Activated T-cell treated with anti-CD3 and anti-CD28 coated beads, Interleukin-2, amount 50 U/mL, for 72 hours (primary cell): ENCODE data around the gene ATP8B4. TPM values are rescaled to one million over a fixed set of nuclear protein-coding genes. Genes with fewer than 3 reads are reported as not detected.

Experiments used
- ATAC-seq, 2 donors: fragments of 150-1000 bp; cut with Tn5 transposase; replicated peaks in 1 of 2; 2 replicates each; pipeline ENCODE4 v1.10.0; 2021; ENCODE audit warnings: moderate library complexity in 2 of 2, mild to moderate bottlenecking in 1 of 2
- DNase-seq, 2 donors: peaks; one replicate each; pipeline ENCODE4 v3.0.0; 2021 to 2022; ENCODE audit warnings: mixed read lengths in 1 of 2
- H3K27ac Mint-ChIP-seq: one replicate; pipeline ENCODE4 v1.8.0; 2022; ENCODE audit warnings: mild to moderate bottlenecking, moderate library complexity, mixed read lengths
- H3K27me3 Mint-ChIP-seq: one replicate; pipeline ENCODE4 v1.8.0; 2022; ENCODE audit warnings: low read depth, mixed read lengths
- H3K36me3 Mint-ChIP-seq, 2 donors: one replicate each; pipeline ENCODE4 v1.8.0; 2022; ENCODE audit warnings: mixed read lengths in 2 of 2, mild to moderate bottlenecking in 1 of 2; ENCODE audit not compliant: insufficient read depth in 2 of 2
- H3K4me1 Mint-ChIP-seq: one replicate; pipeline ENCODE4 v1.8.0; 2022; ENCODE audit warnings: low read depth, mixed read lengths
- H3K4me3 Mint-ChIP-seq, 2 donors: one replicate each; pipeline ENCODE4 v1.8.0; 2022; ENCODE audit warnings: mild to moderate bottlenecking in 2 of 2, mixed read lengths in 2 of 2, moderate library complexity in 2 of 2
- H3K9me3 Mint-ChIP-seq, 2 donors: one replicate each; pipeline ENCODE4 v1.8.0; 2022; ENCODE audit warnings: mixed read lengths in 2 of 2
- total RNA-seq, 2 donors: library from RNA; stranded (reverse); gene quantifications; one replicate each; pipeline ENCODE4 v1.2.3, GENCODE V29; 2022

Gene ATP8B4
- total RNA-seq, 2 donors from 2014 or later: 14.0 to 21.3 TPM

DNA sequence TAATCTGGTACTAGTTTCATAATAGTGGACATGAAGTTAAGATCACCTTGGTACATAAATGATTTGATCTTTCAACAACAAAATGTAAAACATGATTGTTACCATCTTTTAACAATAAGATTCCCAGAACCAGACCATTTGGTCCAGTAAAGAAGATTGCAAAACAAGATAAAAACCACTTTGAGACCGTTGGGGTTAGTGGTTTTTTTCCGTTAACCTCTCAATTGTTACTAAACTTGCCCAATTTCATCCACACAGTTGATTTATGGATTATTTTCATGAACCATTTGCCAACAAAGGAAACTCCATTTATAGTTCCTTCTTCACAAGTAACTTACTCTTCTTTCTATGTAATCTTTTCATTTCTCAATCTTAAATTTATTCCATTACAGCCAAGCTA is 53.8 kb downstream of the ATP8B4 start:
- H3K36me3 Mint-ChIP-seq: no peaks in the 10 kb centered on the region

DNA sequence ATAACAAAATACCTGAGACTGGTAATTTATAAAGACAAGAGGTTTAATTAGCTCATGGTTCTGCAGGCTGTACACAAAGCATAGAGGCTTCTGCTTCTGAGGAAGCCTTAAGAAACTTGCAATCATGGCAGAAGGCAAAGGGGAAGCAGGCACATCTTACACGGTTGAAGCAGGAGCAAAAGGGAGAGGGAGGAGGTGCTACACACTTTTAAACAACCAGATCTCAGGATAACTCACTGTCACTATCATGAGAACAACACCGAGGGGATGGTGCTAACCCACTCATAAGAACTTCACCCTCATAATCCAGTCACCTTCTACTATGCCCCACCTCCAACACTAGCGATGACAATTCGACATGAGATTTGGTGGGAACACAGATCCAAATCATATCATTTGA is 54.4 kb downstream of the ATP8B4 start:
- Mint-ChIP-seq H3K4me3 (no peak overlapping the region), H3K27ac (no peak overlapping the region), H3K4me1 (peaks cover 28% of the 10 kb centered on the region), H3K27me3 (peaks cover 26% of the 10 kb centered on the region), H3K36me3 (no peaks in the 10 kb centered on the region), H3K9me3 (no peaks in the 10 kb centered on the region)
- ATAC-seq (no peak), DNase-seq (no peak)

More for the DNA sequence above, 53.8 kb downstream of the ATP8B4 start:
- Mint-ChIP-seq H3K4me3 (peak overlapping the region in 1 of 2 donors; percentile 32), H3K4me1 (peaks cover 23% of the 10 kb centered on the region), H3K9me3 (no peaks in the 10 kb centered on the region), H3K27me3 (peaks cover 26% of the 10 kb centered on the region), H3K27ac (no peak overlapping the region)
- DNase-seq (no peak), ATAC-seq (no peak)

DNA sequence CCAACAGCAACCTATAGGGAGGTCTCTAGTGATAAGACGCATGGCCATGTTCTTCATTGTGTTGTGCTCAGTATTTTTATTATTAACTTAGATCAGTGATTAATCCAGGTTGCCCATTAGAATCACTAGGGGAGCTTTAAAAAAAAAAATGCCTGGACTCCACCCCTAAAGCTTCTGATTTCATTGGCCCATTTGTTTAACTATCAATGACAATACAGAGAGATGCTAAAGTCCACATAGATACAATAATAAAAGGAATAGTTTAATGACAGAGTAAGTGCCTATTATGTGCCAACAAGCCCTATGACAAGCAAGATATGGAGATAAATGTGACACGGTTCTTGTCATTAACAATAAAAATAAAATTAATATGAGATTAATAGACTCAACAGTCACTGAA is 55.8 kb downstream of the ATP8B4 start:
- no peak for ATAC-seq
- Mint-ChIP-seq H3K27ac (no peak overlapping the region), H3K4me3 (no peak overlapping the region), H3K9me3 (no peaks in the 10 kb centered on the region), H3K36me3 (no peaks in the 10 kb centered on the region), H3K27me3 (peaks cover 26% of the 10 kb centered on the region), H3K4me1 (peaks cover 28% of the 10 kb centered on the region)
- DNase-seq: no peak

DNA sequence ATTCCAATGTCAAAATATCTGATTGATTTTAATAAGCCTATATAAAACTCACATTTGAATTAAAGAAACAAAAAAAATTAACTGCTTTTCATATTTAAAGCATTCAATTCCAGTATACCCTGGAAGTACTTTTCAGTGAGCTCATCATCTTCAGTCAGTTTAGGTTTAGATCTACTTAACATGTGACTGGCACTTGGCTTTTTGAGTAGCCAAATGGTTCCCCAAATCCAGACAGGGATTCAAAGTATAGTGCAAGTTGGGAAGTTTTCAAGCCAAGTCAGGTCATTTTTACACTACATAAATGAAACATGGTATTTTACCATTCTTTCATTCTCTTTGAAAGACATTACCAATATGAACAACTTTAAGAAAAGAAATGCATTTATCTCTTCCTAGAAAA is 57.5 kb downstream of the ATP8B4 start:
- peaks cover 18% of the 10 kb centered on the region for H3K4me1 Mint-ChIP-seq

DNA sequence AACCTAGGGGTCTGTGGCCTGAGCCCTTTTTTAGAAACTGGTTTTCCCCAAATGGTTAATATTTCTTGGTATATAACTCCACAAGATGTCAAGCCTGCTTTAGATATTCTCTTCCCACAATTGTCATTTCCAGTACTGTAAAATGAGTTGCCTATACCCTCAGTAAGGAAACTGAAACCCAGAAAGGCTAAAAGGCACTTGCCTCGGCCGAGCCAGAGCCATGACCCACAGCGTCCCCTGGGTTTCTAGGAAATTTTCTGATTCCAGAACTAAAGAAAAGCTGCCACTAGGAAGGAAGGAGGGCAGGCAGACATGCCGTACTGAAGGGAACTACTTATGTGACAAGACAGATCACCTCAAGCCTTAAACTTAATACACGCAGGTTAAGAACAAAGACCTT is 59.1 kb downstream of the ATP8B4 start:
- H3K4me3 Mint-ChIP-seq: peak overlapping the region in 1 of 2 donors; percentile 18

More for the DNA sequence above, 57.5 kb downstream of the ATP8B4 start:
- no peak overlapping the region for H3K4me3 Mint-ChIP-seq
- no peaks in the 10 kb centered on the region for H3K9me3 Mint-ChIP-seq
- ATAC-seq (no peak), DNase-seq (no peak)
- no peak overlapping the region for H3K27ac Mint-ChIP-seq
- H3K27me3 Mint-ChIP-seq: peaks cover 17% of the 10 kb centered on the region
- no peaks in the 10 kb centered on the region for H3K36me3 Mint-ChIP-seq

DNA sequence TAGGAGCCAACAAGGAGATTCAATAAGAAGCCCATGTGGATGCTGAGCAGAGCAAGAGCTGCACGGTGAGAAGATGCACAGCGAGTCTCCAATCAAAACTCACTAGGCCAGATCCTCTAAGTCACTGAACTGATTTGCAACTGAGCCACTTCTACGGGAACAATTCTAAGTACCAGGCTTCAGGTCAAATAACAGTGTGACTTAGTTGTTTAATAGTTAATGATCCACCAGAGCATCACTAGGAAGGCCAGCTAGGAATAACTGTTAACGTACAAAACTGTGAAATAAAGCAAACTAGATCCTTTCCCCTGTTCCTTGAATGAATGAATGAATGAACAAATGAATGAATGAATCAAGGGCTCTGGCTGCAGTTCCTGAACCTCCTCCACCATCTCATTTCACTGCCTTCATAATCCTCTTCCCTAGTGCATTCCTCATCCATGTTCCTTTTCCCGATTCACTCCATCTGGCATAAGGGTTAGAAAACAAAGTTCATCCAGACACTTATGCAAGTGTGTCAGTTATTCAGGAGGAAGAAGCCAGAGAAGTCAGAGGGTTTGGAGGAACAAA is 59.7 kb downstream of the ATP8B4 start:
- no peak for DNase-seq
- H3K4me3 Mint-ChIP-seq: no peak overlapping the region
- H3K27ac Mint-ChIP-seq: no peak overlapping the region
- peaks cover 5% of the 10 kb centered on the region for H3K4me1 Mint-ChIP-seq
- H3K9me3 Mint-ChIP-seq: no peaks in the 10 kb centered on the region
- peaks cover 19% of the 10 kb centered on the region for H3K27me3 Mint-ChIP-seq
- no peak for ATAC-seq
- no peaks in the 10 kb centered on the region for H3K36me3 Mint-ChIP-seq

More for the DNA sequence above, 59.1 kb downstream of the ATP8B4 start:
- peak in 1 of 2 donors; percentile 64 for ATAC-seq
- no peaks in the 10 kb centered on the region for H3K36me3 Mint-ChIP-seq
- peaks cover 5% of the 10 kb centered on the region for H3K4me1 Mint-ChIP-seq
- no peak for DNase-seq
- H3K27ac Mint-ChIP-seq: peak overlapping the region; percentile 38
- H3K27me3 Mint-ChIP-seq: peaks cover 19% of the 10 kb centered on the region
- no peaks in the 10 kb centered on the region for H3K9me3 Mint-ChIP-seq

DNA sequence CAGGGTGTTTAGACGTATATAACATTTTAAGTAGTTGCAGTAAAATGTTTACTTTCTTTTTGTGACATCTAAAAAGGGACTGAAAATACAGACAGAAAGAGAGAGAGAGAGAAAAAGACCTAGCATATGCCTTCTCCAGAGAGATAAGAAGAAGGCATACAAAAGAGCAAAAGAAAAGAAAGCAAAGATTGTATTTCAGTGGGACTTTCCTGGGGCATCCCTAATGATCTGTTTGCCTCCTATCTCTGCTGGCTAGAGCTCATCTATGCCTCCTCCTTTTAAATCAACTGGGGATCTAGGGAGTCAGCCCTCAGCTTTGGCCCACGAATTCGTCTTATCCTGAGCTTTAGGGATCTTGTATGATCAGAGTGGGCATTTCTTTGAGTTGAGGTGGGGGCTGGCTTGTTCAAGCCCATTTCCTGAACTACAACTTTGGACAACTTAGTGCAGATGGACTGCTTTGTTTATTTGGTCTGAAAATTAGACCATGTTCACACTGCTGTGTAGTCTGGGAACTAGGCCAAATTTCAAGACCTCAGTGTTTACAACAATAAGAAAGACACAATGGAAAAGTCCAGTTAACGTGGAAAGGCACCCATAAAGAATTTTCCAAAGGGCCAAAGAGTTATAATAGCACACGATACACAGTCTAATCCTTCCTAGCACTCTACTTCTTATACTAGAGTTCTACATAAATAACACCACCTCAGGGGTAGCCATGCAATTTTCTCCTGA is 61.0 kb downstream of the ATP8B4 start:
- Mint-ChIP-seq H3K4me1 (peaks cover 5% of the 10 kb centered on the region), H3K27me3 (peaks cover 13% of the 10 kb centered on the region), H3K9me3 (no peaks in the 10 kb centered on the region), H3K4me3 (no peak overlapping the region), H3K27ac (no peak overlapping the region), H3K36me3 (no peaks in the 10 kb centered on the region)
- DNase-seq (no peak), ATAC-seq (no peak)

DNA sequence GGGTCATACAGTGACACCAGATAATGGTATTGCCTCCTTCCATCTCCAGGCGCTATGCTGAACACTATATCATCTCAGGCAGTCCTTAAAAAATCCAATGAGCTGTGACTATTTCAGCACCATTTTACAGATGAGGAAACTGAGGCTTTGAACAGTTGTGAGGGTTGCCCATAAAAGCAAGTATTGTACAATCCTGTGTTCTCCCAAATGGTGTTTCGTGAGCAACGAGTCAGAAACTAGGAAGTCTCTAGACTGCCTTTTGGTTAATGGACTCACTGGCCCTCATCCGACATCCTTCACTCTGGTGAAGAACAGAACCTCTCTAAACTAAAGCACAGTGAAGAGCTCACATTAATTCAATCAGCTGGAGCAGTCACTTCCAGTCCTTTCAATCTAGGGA is 61.8 kb downstream of the ATP8B4 start:
- H3K9me3 Mint-ChIP-seq: no peaks in the 10 kb centered on the region
- no peak for DNase-seq
- no peak overlapping the region for H3K4me3 Mint-ChIP-seq
- H3K36me3 Mint-ChIP-seq: no peaks in the 10 kb centered on the region
- H3K4me1 Mint-ChIP-seq: peaks cover 5% of the 10 kb centered on the region
- no peak overlapping the region for H3K27ac Mint-ChIP-seq
- ATAC-seq: no peak
- H3K27me3 Mint-ChIP-seq: peaks cover 17% of the 10 kb centered on the region

DNA sequence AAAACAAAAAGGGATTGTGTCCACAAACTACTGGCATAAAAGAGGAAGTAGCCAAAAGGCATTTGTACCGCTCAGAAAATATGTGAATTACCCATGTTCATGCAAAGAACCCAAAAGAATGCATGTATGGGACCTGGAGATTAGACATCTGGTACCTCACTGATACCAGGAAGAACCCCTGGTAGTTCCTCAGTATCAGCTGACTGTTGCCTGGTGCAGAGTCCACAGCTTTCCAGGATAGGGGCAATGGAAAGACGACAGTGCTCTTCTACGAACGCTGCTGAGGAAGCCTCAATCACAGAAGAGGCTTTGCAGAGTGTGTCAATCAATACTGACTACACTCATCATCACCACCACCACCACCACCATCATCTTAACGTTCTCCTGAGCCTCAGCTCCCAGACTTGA is 63.3 kb downstream of the ATP8B4 start:
- Mint-ChIP-seq H3K27me3 (peaks cover 12% of the 10 kb centered on the region), H3K36me3 (no peaks in the 10 kb centered on the region), H3K4me3 (no peak overlapping the region), H3K9me3 (no peaks in the 10 kb centered on the region), H3K4me1 (peaks cover 5% of the 10 kb centered on the region), H3K27ac (no peak overlapping the region)
- DNase-seq: no peak
- ATAC-seq: no peak

DNA sequence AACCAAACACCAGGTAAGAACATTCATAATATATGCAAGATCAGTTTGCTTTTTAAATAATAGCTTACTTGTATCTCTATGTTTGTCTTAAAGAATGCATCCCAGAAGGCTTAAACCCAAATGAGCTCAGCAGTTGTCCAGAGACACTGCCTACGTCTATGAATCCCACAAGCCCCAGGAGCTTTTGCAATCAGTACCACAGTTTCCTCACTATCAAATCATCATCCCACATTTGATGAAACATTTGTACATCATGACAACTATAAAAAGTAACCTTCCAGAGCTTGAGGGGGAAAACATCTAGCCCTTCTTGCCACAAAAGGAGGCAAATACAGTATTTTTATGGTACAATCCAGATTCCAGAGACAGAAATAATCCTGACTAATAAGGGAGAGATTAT is 63.7 kb downstream of the ATP8B4 start:
- H3K27ac Mint-ChIP-seq: no peak overlapping the region
- ATAC-seq: no peak
- no peak for DNase-seq
- peaks cover 5% of the 10 kb centered on the region for H3K4me1 Mint-ChIP-seq
- no peaks in the 10 kb centered on the region for H3K36me3 Mint-ChIP-seq
- no peaks in the 10 kb centered on the region for H3K9me3 Mint-ChIP-seq
- peaks cover 12% of the 10 kb centered on the region for H3K27me3 Mint-ChIP-seq
- H3K4me3 Mint-ChIP-seq: no peak overlapping the region

DNA sequence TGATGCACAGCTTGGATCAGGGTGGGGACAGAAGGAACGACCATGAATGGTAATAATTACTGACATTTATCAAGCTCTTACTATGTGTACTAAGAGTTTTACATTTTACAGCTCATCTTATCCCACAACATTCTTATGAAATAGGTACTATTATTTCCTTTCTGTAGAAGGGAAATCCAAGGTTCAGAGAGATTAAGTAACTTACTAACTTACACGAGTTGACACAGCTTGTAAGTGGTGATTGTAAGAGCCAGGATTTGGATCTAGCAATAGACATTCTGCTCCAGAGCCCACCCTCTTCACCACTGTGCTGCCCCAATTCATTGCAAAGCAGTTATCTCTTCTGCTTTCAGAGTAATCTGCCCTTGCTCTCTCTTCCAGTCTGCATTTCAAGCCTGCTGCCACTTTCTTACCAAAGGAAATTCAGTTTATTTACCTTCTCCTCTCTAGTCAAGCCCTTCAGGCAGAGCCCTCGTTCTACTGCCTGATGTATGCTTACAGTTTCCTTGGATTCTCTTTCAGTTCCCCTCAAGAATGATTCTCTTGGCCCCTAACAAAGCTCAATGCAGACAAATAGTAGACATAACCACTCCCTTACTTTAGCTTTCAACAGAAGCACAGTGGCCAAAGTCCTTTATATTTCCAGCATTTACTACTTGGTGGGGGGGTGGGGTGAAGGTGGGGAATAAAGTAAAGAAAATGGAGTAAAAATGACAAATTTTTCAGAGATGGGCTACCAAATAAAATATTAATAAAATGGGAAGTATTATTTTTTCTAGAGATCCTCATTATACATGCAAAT is 65.8 kb downstream of the ATP8B4 start:
- Mint-ChIP-seq H3K4me3 (no peak overlapping the region), H3K36me3 (peaks cover 0 to 2% of the 10 kb centered on the region in 2 donors), H3K27me3 (peaks cover 12% of the 10 kb centered on the region), H3K9me3 (no peaks in the 10 kb centered on the region), H3K27ac (no peak overlapping the region), H3K4me1 (no peaks in the 10 kb centered on the region)
- DNase-seq (no peak), ATAC-seq (no peak)

DNA sequence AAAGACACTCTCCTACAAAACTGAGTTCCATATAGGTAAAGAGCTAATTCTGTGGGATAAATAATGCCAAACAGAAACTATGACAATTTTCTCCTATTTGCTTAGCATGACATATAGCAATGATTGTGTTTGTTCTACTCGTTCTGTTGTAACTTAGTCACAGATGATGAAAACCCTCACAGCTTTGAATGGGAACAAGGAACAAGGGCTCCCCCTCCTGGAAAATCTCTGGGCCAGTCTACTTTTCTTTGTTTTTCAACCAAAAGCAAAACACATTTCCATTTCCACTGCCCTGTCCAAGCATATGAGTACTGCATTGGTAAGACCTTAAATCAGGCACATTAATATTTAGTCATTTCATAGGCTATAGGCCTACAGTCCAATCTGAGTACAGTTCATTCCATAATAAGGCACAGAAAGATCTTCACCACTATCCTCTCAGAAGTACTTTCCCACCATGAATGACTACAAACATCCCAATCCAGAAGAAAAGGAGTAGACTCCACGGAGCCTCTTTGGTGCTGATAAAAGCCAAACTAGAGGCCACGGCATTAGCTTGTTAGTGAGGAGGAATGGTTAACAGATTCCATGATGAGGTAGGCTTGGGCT is 67.1 kb downstream of the ATP8B4 start:
- peaks cover 4% of the 10 kb centered on the region for H3K4me1 Mint-ChIP-seq
- H3K27me3 Mint-ChIP-seq: peaks cover 12% of the 10 kb centered on the region
- no peaks in the 10 kb centered on the region for H3K9me3 Mint-ChIP-seq
- ATAC-seq: peak; percentile 39 to 53
- peak; percentile 12 to 23 for DNase-seq
- no peak overlapping the region for H3K27ac Mint-ChIP-seq
- H3K4me3 Mint-ChIP-seq: no peak overlapping the region
- H3K36me3 Mint-ChIP-seq: peaks cover 0 to 2% of the 10 kb centered on the region in 2 donors
